ENCODE data around the gene NFS1.

- TF ChIP-seq CTCF (IDR thresholded peaks at IDR 0.05; ENCODE audit: insufficient read depth, low read length): no peak
- TF ChIP-seq POLR2AphosphoS5 (IDR thresholded peaks at IDR 0.05; ENCODE audit: low read depth): no peak
- no peak for TF ChIP-seq GABPA (IDR thresholded peaks at IDR 0.05; ENCODE audit: low read depth)
These were observed 63.1 kb downstream of the NFS1 start for GRCh38 chr20:35636095-35636494.

Measured in HL-60 (cell line).